Adrenal gland (tissue), 5 donors: ENCODE measurements around the gene PPIF.

Experiments
- CTCF ChIP-seq, 6 experiments: fragments of 450-650 bp in 4 of 6; fragments of 200-600 bp in 2 of 6; sonication (generic) in 1 of 6; IDR thresholded peaks; 1 replicate in 5 of 6; 2 replicates in 1 of 6; pipeline versions ENCODE4 v1.5.1 to v1.8.0; 2016 to 2021; ENCODE audit warnings: antibody characterized with exemption in 6 of 6, mild to moderate bottlenecking in 2 of 6, moderate library complexity in 1 of 6
- POLR2A ChIP-seq, 2 donors: fragments of 450-650 bp; IDR thresholded peaks; one replicate each; pipeline ENCODE4 v1.6.1; 2017; ENCODE audit warnings: antibody characterized with exemption in 2 of 2, mild to moderate bottlenecking in 2 of 2, moderate library complexity in 1 of 2
- donor health status: DM: no; HTN: no; CAD: no.

GRCh38 chr10:79299397-79300241 is 47.6 kb upstream of the PPIF start:
- TF ChIP-seq CTCF (IDR thresholded peaks at IDR 0.05) (peak in 1 of 6 experiments; percentile 3), POLR2A (IDR thresholded peaks at IDR 0.05) (no peak)
